Sigmoid colon (tissue), 4 donors: ENCODE results near the gene TRUB1.

Source experiments
- POLR2A ChIP-seq, 2 donors: fragments of 450-650 bp; IDR thresholded peaks; one replicate each; pipeline ENCODE4 v1.6.1; 2016; ENCODE audit warnings: antibody characterized with exemption in 2 of 2, mild to moderate bottlenecking in 2 of 2, moderate library complexity in 2 of 2
- POLR2AphosphoS5 ChIP-seq, 4 donors: sonication (generic); formaldehyde crosslinking; IDR thresholded peaks; one replicate each; pipeline ENCODE4 v1.6.1; 2017; ENCODE audit warnings: antibody characterized with exemption in 4 of 4
- TF ChIP-seq, protein P1 (sequence below), 4 experiments: fragments of 450-650 bp in 3 of 4; fragments of 200-600 bp in 1 of 4; IDR thresholded peaks; one replicate each; pipeline ENCODE4 v1.5.1; 2016 to 2019; ENCODE audit warnings: antibody characterized with exemption in 4 of 4, mild to moderate bottlenecking in 3 of 4, moderate library complexity in 2 of 4

DNA sequence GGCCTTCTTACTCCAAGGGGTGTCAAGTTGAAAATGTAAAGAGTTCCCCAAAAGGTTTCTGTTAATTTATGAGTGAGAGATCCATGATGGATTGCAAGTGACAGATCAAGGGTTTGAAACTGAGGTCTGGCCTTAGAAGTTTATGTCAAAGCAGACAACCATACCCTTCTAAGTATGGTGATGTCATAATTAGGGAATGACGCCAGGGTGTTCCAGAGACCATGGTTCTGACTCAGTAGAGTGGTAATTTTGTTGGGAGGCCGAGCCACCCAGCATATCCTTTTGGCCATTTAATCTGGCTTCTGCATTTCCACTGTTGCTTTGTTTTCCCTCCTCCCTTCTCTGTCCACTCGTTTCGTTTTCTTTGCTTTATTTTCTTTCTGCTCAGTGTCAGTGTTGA lies 2.7 kb downstream of the TRUB1 start:
- TF ChIP-seq POLR2AphosphoS5 (IDR thresholded peaks at IDR 0.05) (no peak), POLR2A (IDR thresholded peaks at IDR 0.05) (no peak)
- TF ChIP-seq, protein P1, sequence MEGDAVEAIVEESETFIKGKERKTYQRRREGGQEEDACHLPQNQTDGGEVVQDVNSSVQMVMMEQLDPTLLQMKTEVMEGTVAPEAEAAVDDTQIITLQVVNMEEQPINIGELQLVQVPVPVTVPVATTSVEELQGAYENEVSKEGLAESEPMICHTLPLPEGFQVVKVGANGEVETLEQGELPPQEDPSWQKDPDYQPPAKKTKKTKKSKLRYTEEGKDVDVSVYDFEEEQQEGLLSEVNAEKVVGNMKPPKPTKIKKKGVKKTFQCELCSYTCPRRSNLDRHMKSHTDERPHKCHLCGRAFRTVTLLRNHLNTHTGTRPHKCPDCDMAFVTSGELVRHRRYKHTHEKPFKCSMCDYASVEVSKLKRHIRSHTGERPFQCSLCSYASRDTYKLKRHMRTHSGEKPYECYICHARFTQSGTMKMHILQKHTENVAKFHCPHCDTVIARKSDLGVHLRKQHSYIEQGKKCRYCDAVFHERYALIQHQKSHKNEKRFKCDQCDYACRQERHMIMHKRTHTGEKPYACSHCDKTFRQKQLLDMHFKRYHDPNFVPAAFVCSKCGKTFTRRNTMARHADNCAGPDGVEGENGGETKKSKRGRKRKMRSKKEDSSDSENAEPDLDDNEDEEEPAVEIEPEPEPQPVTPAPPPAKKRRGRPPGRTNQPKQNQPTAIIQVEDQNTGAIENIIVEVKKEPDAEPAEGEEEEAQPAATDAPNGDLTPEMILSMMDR (IDR thresholded peaks at IDR 0.05): no peak
